Endometrial microvascular endothelial cells (primary cell): Measurements from ENCODE around the gene FRG2B. TPM values are rescaled to one million over a fixed set of nuclear protein-coding genes. Genes with fewer than 3 reads are reported as not detected.
"Not testable (repeated sequence)": the region's sequence is repeated elsewhere in the genome, so short reads cannot be mapped to it uniquely, and the experiment has no call there.

ENCODE experiments used
- in situ Hi-C: cut with HindIII; loops from 2 replicates; pipeline ENCODE4 v1.10.0; 2017; ENCODE audit warnings: low sequenced_read_pairs, low pct_unique_long_range_greater_than_20kb; ENCODE audit errors: inconsistent ontology term
- total RNA-seq: library from RNA; depleted of rRNA; stranded (reverse); fragments of >200 nt; gene quantifications from one replicate; pipeline ENCODE4 v1.2.3, GENCODE V29; 2015; ENCODE audit errors: inconsistent ontology term

FRG2B gene
- total RNA-seq, 1 donor from 2014 or later = not detected

DNA sequence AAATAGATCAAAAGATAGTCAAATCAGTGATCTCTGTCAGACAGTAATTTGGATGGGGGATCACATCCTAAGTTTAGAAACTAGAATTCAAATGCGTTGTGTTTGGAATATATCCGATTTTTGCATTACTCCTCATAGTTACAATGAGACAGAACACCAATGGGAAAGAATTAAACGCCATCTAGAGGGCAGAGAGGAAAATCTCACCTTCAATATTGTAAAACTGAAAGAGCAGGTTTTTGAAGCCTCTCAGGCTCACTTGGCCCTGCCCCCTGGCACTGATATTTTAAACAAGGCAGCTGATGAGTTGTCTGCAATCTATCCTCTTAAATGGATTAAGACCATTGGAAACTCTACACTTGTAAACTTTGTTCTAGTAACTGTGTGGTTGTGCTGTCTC, 17.7 kb downstream of the FRG2B start:
- in situ Hi-C loops = no loop called here

DNA sequence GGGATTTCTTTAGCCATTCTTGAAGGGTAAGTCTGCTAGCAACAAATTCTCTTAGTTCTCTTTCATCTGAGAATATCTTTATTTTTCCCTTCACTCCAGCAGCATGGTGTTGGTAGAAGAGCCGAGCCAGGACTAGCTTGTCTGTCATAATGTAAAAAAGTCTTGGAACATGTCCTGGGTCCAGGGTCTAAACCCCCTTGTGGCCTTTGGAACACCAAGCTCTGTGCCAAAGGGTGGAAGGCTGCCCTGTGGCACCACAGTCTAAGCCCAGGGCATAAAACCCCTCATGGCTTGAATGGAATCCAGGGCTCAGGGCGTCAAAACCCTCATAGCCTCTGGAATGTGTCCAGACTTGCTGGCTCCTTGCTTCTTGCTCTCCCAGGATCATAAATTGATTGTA, 23.2 kb downstream of the FRG2B start:
- in situ Hi-C loops = not testable (repeated sequence)

DNA sequence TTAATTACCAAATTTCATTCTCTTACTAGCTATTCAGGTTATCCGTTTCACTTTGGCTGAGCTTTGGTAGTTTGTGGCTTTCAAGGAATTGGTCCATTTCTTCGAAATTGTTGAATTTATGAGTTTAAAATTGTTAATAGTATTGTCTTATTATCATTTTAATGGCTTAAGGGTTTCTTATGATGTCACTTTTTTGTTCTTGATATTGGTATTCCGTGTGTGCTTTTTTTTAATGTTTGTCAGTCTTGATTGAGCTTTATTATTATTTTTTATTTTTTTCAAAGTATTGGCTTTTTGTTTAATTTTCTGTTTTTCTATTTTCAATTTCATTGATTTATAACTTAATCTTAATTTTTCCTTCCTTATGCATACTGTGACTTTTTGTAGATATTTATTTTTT, 25.9 kb downstream of the FRG2B start:
- in situ Hi-C loops = no loop called here

DNA sequence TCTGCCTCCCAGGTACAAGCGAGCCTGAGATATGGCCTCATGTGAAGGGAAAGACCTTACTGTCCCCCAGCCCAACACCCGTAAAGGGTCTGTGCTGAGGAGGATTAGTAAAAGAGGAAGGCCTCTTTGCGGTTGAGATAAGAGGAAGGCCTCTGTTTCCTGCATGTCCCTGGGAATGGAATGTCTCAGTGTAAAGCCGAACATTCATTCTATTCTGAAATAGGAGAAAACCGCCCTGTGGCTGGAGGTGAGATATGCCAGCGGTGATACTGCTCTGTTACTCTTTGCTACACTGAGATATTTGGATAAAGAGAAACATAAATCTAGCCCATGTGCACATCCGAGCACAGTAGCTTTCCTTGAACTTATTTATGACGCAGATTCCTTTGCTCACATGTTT, 26.7 kb downstream of the FRG2B start:
- in situ Hi-C loops = not testable (repeated sequence)

DNA sequence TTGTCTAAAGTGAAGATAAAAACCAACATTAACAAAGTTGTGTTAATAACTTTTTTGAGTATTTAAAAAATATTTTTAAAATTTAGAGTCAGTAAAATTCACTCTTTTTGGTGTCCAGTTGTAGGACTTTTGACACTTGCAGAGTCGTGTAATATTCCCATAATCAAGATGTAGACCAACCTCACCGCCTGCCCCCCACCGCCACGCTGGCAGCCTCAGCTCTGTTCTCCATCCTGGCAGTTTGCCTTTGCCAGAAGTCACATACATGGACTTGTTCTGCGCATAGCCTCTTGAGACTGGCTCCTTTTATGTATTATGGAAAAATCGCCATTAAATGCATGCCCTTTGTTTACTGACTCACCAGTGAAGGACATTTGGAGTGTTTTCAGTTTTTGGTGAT, 33.9 kb downstream of the FRG2B start:
- in situ Hi-C loops = no loop called here

DNA sequence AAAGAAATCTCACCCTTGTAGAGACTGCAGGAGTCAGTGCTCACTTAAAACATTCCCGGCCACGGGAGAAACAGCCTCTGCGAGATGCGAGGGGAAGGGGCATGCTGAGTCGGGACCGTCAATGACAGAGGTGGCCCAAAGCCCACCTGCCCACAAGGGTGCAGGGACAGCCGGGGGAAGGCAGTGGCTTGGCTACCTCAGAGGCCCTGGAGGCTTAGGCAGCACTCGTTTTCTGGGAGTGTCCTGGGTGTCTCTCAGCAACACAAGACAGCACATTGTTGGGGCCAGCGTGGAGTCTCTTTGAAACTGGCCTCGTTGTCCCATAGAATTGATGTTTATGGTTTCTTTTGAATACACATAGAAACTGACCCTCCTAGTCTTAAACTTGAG, 35.6 kb downstream of the FRG2B start:
- in situ Hi-C loops = no loop called here

DNA sequence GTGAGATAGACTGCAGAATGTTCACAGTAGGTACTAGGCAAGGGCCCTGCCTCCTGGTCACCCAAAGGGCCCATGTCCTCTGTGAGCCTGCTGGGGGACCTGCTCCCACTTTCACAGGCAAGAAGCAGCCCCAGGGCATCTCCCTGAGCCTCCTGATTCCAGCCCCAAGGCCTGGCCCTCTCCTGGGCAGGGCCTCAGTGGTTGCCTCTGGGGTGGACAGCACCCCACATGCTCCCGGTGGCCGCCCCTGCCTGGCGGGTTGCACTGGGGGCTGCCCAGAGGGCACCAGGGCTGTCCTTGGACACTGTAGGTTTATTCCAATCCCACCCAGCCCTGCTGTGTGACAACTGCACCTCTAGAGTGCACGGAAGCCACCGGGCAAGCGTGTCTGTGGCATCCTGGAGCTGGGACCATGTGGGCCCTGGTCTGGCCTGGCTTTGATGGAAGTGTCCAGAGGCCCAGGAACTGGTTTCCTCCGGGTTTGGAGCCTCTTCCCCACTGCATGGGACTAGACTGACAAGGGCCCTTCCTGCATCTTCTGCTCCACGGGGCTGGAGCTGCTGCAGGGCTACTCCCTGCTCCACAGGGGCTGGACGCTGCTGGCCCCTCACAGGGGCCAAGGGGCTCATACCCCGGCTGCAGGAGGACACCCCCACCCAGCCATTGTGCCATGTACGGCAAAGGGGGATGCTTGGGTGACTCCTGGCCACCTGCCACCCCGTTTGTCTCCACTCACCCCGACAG, 36.2 kb downstream of the FRG2B start:
- in situ Hi-C loops = no loop called here

DNA sequence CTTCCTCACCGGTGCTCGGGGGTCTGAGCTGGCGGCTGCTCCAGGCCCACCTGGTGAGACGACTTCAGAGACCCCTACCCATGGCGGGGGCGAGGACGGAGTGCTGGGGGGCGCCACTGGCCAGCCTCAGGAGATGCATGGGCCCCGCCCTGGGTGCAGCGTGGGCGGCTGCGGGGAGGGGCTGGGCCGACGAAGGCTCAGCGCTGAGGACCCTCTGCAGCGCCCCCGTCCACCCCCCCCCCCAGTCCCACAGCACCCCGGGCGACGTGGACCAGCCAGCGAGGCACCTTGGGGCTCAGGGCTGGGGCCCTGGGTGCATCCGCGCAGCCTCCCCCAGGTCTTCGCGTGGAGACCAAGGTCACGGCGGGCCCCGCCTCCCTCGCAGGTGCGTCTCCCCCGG, 49.6 kb downstream of the FRG2B start:
- in situ Hi-C loops = not testable (repeated sequence)

Other genes with a start within 250 kb of the FRG2B start
- gene PAOX, start 247.5 kb downstream of the FRG2B start, total RNA-seq = 9.3 TPM
- gene MTG1, start 232.6 kb downstream of the FRG2B start, total RNA-seq = 28.0 TPM
- gene SPRN, start 202.2 kb downstream of the FRG2B start, total RNA-seq = 0.19 TPM
- not detected for gene SCART1, start 172.8 kb downstream of the FRG2B start, total RNA-seq
- gene CYP2E1, start 99.4 kb downstream of the FRG2B start, total RNA-seq = not detected
- gene SYCE1, start 61.2 kb downstream of the FRG2B start, total RNA-seq = not detected